Measurements from ENCODE around the gene PNLIP.

PNLIP gene

GRCh38 chr10:116587878-116588591 lies 42.3 kb downstream of the PNLIP start:
- DNase-seq: no peak

- no peak for DNase-seq
Measured at GRCh38 chr10:116588995-116589394, 43.3 kb downstream of the PNLIP start.

GRCh38 chr10:116589926-116590325 lies 44.2 kb downstream of the PNLIP start:
- DNase-seq: no peak

GRCh38 chr10:116590590-116591444 lies 45.1 kb downstream of the PNLIP start, which contains the start of gene PNLIPRP1:
TSS of gene PNLIPRP1 (plus strand) at chr10:116590959. CDS start at chr10:116591130, 171 bp downstream.
- no peak for DNase-seq

GRCh38 chr10:116593139-116593740 lies 47.5 kb downstream of the PNLIP start:
- no peak for DNase-seq

GRCh38 chr10:116594525-116595035 lies 48.8 kb downstream of the PNLIP start:
- DNase-seq: no peak

- no peak for DNase-seq
Measured at GRCh38 chr10:116596062-116596461, 50.3 kb downstream of the PNLIP start.

- DNase-seq: no peak
Measured at GRCh38 chr10:116597543-116597942, 51.8 kb downstream of the PNLIP start.

GRCh38 chr10:116598329-116598728 lies 52.6 kb downstream of the PNLIP start:
- DNase-seq: no peak

- no peak for DNase-seq
Measured at GRCh38 chr10:116599991-116600390, 54.3 kb downstream of the PNLIP start.

GRCh38 chr10:116602648-116603400 lies 57.1 kb downstream of the PNLIP start:
- no peak for DNase-seq

GRCh38 chr10:116606061-116606483 lies 60.3 kb downstream of the PNLIP start:
- DNase-seq: no peak

GRCh38 chr10:116607336-116607735 lies 61.6 kb downstream of the PNLIP start:
- no peak for DNase-seq

GRCh38 chr10:116608686-116609594 lies 63.2 kb downstream of the PNLIP start:
- no peak for DNase-seq

GRCh38 chr10:116610443-116611152 lies 64.9 kb downstream of the PNLIP start:
- DNase-seq: no peak

GRCh38 chr10:116611153-116611545 lies 65.4 kb downstream of the PNLIP start:
- no peak for DNase-seq

GRCh38 chr10:116612107-116612769 lies 66.5 kb downstream of the PNLIP start:
- no peak for DNase-seq

GRCh38 chr10:116613471-116613870 lies 67.7 kb downstream of the PNLIP start:
- no peak for DNase-seq

GRCh38 chr10:116614796-116615195 lies 69.1 kb downstream of the PNLIP start:
- no peak for DNase-seq

GRCh38 chr10:116615199-116615776 lies 69.6 kb downstream of the PNLIP start:
- DNase-seq: no peak
